HFF-Myc (cell line): ENCODE data around the gene TXN2.

ENCODE experiments used
- DNase-seq: peaks from one replicate; pipeline ENCODE4 v3.0.0-alpha.2; 2011; ENCODE audit warnings: low read depth; ENCODE audit errors: extremely low read depth
- H3K4me3 ChIP-seq: replicated peaks from 2 replicates; pipeline ENCODE4 v1.5.1; 2011; ENCODE audit warnings: low read depth, mild to moderate bottlenecking, control low read depth, low read length
- TF ChIP-seq, protein P1 (sequence below): IDR thresholded peaks from 2 replicates; pipeline ENCODE4 v1.5.1; 2012; ENCODE audit warnings: mild to moderate bottlenecking, low read depth, low read length, control low read depth; ENCODE audit errors: missing control alignments

The TXN2 gene

DNA sequence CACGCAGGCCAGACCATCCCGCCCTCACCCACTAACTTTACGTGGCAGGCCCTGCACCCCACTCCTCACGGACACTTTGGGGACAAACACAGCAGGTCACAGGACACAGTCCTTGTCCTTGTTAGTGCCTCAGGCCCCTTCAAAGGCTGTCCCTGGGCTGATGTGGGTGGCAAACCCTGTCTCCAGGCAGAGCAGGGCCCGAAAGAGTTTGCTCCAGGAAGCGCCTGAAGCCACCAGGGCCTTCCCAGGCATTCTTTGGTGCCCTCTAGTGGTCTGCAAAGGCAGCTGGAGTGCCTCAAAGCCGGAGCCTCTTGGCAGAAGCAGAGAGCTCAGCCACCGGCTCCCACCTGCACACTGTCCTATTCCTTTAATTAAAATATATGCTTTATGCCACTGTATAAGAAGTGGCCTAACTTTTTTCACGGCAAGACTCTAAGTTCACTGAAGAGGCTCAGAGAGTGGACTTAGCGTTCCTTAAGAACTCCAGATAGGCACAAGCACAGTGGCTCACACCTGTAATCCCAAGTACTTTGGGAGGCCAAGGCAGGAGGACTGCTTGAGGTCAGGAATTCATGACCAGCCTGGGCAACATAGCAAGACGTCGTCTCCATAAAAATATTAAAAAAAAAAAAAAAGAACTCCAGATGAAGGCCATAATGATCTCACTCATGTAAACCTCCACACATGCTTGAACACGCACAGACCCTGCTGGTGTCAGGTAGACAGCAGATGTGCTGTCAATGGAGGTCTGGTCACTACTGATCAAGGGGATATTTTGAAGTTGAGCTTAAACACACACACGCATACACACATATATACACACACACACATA is 11.1 kb downstream of the TXN2 start:
- no peak overlapping the region for H3K4me3 ChIP-seq
- TF ChIP-seq, protein P1, sequence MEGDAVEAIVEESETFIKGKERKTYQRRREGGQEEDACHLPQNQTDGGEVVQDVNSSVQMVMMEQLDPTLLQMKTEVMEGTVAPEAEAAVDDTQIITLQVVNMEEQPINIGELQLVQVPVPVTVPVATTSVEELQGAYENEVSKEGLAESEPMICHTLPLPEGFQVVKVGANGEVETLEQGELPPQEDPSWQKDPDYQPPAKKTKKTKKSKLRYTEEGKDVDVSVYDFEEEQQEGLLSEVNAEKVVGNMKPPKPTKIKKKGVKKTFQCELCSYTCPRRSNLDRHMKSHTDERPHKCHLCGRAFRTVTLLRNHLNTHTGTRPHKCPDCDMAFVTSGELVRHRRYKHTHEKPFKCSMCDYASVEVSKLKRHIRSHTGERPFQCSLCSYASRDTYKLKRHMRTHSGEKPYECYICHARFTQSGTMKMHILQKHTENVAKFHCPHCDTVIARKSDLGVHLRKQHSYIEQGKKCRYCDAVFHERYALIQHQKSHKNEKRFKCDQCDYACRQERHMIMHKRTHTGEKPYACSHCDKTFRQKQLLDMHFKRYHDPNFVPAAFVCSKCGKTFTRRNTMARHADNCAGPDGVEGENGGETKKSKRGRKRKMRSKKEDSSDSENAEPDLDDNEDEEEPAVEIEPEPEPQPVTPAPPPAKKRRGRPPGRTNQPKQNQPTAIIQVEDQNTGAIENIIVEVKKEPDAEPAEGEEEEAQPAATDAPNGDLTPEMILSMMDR: peak; percentile 99
- peak; percentile 80 for DNase-seq

GRCh38 chr22:36469094-36469710 is 12.2 kb downstream of the TXN2 start:
- TF ChIP-seq, protein P1: no peak
- no peak overlapping the region for H3K4me3 ChIP-seq
- no peak for DNase-seq

GRCh38 chr22:36467946-36468345 is 13.5 kb downstream of the TXN2 start:
- peak; percentile 94 for DNase-seq
- H3K4me3 ChIP-seq: peak overlapping the region; percentile 16; the same call in 1 of the 2 replicates
- TF ChIP-seq, protein P1: no peak

DNA sequence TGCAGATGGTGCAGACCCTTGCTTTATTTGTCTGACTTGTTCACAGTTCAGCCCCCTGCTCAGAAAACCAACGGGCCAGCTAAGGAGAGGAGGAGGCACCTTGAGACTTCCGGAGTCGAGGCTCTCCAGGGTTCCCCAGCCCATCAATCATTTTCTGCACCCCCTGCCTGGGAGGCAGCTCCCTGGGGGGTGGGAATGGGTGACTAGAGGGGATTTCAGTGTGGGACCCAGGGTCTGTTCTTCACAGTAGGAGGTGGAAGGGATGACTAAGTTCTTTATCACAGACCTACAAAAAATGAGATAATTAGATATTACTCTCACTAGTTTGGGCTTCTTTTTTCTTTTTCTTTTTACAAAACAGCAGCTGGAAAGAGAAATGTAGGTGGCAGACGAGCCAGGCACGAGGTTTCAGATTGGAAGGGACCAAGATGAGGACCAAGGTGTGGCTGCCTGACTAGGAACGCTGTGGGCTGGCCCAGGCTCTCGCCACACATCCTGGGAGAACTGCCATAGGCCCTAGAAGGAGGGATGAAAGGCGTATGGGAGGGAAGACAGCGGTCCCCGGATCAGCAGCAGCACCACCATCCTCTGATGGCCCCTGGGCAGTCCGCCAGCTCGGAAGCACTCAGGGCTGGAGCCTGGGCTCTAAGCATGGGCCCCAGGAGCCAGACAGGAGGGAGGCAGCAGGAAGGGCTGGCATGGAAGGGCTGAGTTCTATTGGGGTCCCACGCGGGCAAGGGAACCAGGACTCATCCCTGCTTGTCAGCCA is 14.2 kb downstream of the TXN2 start:
- no peak for DNase-seq
- H3K4me3 ChIP-seq: peak overlapping the region; percentile 16; the same call in 1 of the 2 replicates
- TF ChIP-seq, protein P1: no peak

- no peak for DNase-seq
- TF ChIP-seq, protein P1: no peak
- no peak overlapping the region for H3K4me3 ChIP-seq
Observed at GRCh38 chr22:36466258-36466657, 15.2 kb downstream of the TXN2 start.

GRCh38 chr22:36465232-36466021 is 16.0 kb downstream of the TXN2 start:
- H3K4me3 ChIP-seq: no peak overlapping the region
- no peak for DNase-seq
- TF ChIP-seq, protein P1: no peak
